Epidermal melanocyte (primary cell): ENCODE measurements around the gene PPHLN1.

Experiments
- DNase-seq: peaks from one replicate; pipeline ENCODE4 v3.0.0; 2011; ENCODE audit warnings: low spot score; ENCODE audit not compliant: insufficient read length

Gene PPHLN1

GRCh38 chr12:42440608-42441007 is 114.6 kb downstream of the PPHLN1 start:
- DNase-seq, result no peak

DNA sequence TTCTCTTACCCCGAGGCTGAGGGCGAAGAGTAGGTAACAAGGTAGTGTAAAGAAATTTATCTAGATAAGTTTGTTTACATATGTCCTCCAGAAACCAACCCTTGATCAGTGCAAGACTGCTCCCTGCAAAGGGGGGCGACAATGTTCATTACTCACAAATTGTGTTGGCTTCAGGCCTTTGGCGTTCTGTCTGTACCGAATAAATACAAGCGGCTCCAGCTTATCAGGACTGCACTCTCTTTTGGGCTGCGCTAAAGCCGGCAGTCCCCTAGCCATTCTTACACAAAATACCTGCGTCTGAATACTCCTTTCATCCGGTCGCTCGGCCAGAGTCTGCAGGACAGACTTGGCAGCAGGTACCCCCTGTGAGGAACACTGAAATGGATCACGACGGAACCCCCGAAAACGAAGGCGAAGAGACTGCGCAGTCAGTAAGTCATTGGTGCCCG is 116.4 kb downstream of the PPHLN1 start:
- DNase-seq, result no peak

- no peak for DNase-seq
Observed at GRCh38 chr12:42442888-42443287, 116.9 kb downstream of the PPHLN1 start.

GRCh38 chr12:42444192-42444943 is 118.4 kb downstream of the PPHLN1 start:
- no peak for DNase-seq

DNA sequence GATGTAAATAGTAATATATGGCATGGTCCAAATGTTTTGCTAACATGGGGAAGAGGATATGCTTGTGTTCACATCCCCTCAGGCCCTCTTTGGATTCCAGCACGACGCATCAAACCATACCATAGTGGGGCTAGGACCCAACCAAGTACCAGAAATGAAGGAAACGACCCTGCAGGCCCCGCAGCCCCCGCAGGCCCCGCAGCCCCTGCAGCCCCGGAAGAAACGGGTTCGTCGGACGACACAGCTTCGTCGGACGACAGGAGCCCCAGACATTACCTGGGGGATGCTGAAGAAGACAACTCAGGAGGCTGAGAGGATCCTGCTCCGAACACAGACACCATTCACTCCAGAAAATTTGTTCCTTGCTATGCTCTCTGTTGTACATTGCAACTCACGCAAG is 119.9 kb downstream of the PPHLN1 start:
- DNase-seq, result no peak

DNA sequence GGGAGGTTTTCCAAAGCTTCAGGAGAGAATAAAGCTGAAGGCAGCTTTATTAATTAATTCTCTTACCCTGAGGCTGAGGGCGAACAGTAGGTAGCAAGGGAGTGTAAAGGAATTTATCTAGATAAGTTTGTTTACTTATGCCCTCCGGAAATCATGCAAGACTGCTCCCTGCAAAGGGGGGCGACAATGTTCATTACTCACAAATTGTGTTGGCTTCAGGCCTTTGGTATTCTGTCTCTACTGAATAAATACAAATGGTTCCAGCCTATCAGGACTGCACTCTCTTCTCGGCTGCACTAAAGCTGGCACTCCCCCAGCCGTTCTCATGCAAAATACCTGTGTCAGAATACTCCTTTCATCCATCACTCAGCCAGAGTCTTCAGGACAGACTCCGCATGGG is 120.8 kb downstream of the PPHLN1 start:
- DNase-seq, result no peak

DNA sequence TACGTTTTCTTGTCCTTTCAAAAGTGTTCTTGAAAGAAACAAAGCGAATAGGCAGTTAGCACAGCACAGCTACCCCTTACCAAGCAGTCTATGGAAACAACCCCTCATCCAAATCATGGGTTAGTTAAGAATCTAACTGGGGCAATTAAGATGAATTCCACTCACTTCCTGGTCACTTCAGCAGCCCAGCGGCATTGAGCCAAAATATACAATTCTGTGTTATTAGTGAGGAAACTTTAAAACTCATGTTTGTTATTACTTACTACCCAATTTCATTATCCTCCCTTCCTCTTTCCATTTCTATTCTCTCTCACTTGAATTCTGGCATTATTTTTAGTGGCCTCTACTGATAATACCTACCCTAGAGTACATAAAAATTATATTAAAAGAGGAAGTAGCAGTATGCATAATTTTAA is 121.4 kb downstream of the PPHLN1 start:
- no peak for DNase-seq

GRCh38 chr12:42448841-42449240 is 122.9 kb downstream of the PPHLN1 start:
- no peak for DNase-seq

- DNase-seq, result no peak
Observed at GRCh38 chr12:42450248-42450647, 124.3 kb downstream of the PPHLN1 start.

- DNase-seq, result no peak
Observed at GRCh38 chr12:42458575-42458974, 132.6 kb downstream of the PPHLN1 start.

GRCh38 chr12:42459336-42459847 is 133.4 kb downstream of the PPHLN1 start:
- DNase-seq, result no peak

- DNase-seq, result no peak
Observed at GRCh38 chr12:42462486-42462885, 136.5 kb downstream of the PPHLN1 start.

DNA sequence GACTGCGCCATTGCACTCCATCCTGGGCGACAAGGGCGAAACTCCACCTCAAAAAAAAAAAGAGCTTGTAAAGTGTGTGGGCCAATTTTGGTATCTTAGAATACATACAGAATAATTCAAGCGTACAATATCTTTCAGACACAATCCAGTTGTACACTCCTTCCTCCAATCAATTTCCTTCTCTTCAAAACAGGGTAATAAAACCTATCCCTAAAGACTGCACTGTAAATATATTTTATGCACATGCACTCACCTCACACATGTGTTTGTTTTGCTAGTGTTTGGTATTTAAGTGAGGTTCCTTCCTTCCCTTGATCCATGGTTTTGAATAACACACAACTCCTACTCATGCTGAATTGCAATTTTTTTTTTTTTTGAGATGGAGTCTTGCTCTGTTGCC is 137.7 kb downstream of the PPHLN1 start:
- no peak for DNase-seq

DNA sequence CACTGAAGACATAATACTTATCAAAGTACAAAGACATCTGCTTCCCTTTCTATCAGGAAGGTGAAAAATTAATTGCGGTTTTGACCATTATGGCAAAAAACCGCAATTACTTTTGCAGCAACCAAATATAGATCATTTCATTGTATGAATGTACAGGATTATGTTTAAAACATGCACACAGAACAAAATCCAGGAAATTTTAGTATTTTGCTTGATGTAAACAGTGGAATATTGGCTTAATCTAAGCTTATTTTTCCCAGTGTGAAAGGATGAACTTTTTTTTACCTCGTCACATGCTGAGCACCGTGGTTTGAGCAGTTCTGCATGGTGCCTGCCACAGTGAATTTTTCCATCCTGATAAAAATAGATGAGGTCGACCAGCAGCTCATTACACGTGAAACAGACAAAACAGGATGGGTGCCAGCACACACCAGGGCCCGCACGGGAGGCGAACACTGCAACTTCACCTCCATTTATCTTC is 142.4 kb downstream of the PPHLN1 start:
- no peak for DNase-seq

GRCh38 chr12:42468921-42469320 is 143.0 kb downstream of the PPHLN1 start:
- no peak for DNase-seq

- DNase-seq, result no peak
Observed at GRCh38 chr12:42469355-42470175, 143.6 kb downstream of the PPHLN1 start.

GRCh38 chr12:42472376-42472775 is 146.4 kb downstream of the PPHLN1 start:
- DNase-seq, result no peak

- DNase-seq, result no peak
Observed at GRCh38 chr12:42473130-42473529, 147.2 kb downstream of the PPHLN1 start.

DNA sequence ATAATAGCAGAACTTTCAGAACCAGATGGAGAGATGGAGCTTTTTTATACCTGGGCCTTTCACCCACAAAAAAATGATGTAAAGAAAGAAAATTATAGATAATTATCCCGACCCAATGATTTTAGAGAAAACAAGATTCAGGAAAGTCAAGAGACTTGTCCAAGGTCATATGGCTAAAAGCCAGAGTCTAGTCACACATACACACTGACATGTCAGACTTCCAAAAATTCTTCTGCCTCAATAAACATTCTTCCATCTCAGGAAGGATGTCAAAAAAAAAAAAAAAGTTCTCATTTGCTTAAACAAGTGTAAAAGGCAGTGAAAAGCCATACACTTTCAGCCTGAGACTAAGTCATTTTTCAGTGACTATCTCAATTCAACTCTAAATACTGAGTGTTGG is 147.6 kb downstream of the PPHLN1 start:
- no peak for DNase-seq

- DNase-seq, result no peak
Observed at GRCh38 chr12:42474391-42474790, 148.4 kb downstream of the PPHLN1 start.

- DNase-seq, result no peak
Observed at GRCh38 chr12:42475106-42475505, 149.1 kb downstream of the PPHLN1 start.

DNA sequence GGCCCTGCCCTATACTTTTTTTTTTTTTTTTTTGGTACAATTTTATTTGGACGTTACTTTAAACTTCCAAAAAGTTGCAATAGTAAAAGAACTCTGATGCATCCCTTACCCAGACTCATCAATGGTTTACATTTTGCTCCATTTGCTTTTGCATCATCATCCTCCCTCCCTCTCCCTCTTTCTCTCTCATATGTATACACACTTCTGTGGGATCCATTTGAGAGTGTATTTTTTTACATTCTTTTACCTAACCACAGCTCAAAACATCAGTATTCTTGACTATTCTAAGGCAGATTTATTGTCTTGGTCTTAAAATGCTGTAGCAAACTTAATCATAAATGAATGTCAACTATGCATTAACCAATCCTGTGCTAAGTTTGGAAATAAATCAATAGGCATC is 152.0 kb downstream of the PPHLN1 start:
- no peak for DNase-seq
